Osteocyte (in vitro differentiated cells): ENCODE measurements around the gene SINHCAF. TPM values are rescaled to one million over a fixed set of nuclear protein-coding genes. Genes with fewer than 3 reads are reported as not detected.
A peak's percentile ranks its signal among the peaks of the same experiment; 100 is the strongest.

Experiments
- DNase-seq: peaks from one replicate; pipeline ENCODE4 v3.0.0; 2021; ENCODE audit warnings: mixed read lengths; ENCODE audit not compliant: unreplicated experiment; ENCODE audit errors: extremely low spot score
- H3K27ac Mint-ChIP-seq: one replicate; pipeline ENCODE4 v1.8.0; 2021; ENCODE audit warnings: mild to moderate bottlenecking, mixed read lengths; ENCODE audit not compliant: unreplicated experiment
- H3K27me3 Mint-ChIP-seq: one replicate; pipeline ENCODE4 v1.8.0; 2021; ENCODE audit warnings: mixed read lengths; ENCODE audit not compliant: unreplicated experiment
- H3K36me3 Mint-ChIP-seq: one replicate; pipeline ENCODE4 v1.8.0; 2021; ENCODE audit warnings: mixed read lengths; ENCODE audit not compliant: unreplicated experiment
- H3K4me1 Mint-ChIP-seq: one replicate; pipeline ENCODE4 v1.8.0; 2021; ENCODE audit warnings: mixed read lengths; ENCODE audit not compliant: unreplicated experiment
- H3K4me3 Mint-ChIP-seq: one replicate; pipeline ENCODE4 v1.8.0; 2021; ENCODE audit warnings: mild to moderate bottlenecking, moderate library complexity, mixed read lengths; ENCODE audit not compliant: unreplicated experiment
- H3K9me3 Mint-ChIP-seq: one replicate; pipeline ENCODE4 v1.8.0; 2021; ENCODE audit warnings: mixed read lengths; ENCODE audit not compliant: unreplicated experiment
- CTCF ChIP-seq: fragments of 200-600 bp; sonication (generic); IDR thresholded peaks from 2 replicates; pipeline ENCODE4 v1.5.0; 2021; ENCODE audit warnings: antibody characterized with exemption, mild to moderate bottlenecking, moderate library complexity
- total RNA-seq: library from RNA; stranded (reverse); gene quantifications from 2 replicates; pipeline ENCODE4 v1.2.1, GENCODE V29; 2021

SINHCAF gene
- total RNA-seq, 1 donor from 2014 or later, result 41.1 TPM

GRCh38 chr12:31317471-31318395 is 8.2 kb downstream of the SINHCAF start:
- H3K27ac Mint-ChIP-seq, result peak overlapping the region; percentile 81

DNA sequence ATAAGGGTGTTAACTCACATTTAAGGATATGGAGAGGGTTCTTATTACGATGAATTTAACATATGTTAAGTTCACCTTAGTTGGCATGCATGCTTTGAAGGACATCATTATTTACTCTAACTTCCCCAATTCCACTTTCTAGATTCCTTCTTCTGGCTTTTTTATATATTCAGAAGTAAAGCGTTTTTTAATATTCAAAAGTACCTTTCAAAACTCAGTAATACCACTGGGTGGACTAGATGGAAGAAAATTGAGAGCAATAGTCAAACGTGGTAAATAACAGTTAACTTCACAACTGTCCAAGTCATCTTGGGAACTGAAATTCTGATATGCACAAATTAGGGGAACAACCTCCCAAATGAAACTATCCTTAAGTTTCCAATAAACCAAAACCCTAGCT is 9.1 kb downstream of the SINHCAF start:
- peaks cover 9% of the 10 kb centered on the region for H3K9me3 Mint-ChIP-seq
- H3K36me3 Mint-ChIP-seq, result peaks cover 3% of the 10 kb centered on the region
- H3K27me3 Mint-ChIP-seq, result no peaks in the 10 kb centered on the region
- no peak for DNase-seq
- peak overlapping the region; percentile 81 for H3K27ac Mint-ChIP-seq
- TF ChIP-seq CTCF, result no peak
- H3K4me3 Mint-ChIP-seq, result peak overlapping the region; percentile 80
- H3K4me1 Mint-ChIP-seq, result peaks cover 34% of the 10 kb centered on the region

More at GRCh38 chr12:31317471-31318395, 8.2 kb downstream of the SINHCAF start:
- Mint-ChIP-seq H3K4me1 (peaks cover 43% of the 10 kb centered on the region), H3K36me3 (peaks cover under 1% of the 10 kb centered on the region), H3K27me3 (no peaks in the 10 kb centered on the region), H3K9me3 (peaks cover under 1% of the 10 kb centered on the region), H3K4me3 (peak overlapping the region; percentile 80)
- no peak for DNase-seq
- no peak for TF ChIP-seq CTCF

GRCh38 chr12:31315784-31316465 is 10.0 kb downstream of the SINHCAF start:
- H3K9me3 Mint-ChIP-seq, result peaks cover 9% of the 10 kb centered on the region
- peaks cover 25% of the 10 kb centered on the region for H3K4me1 Mint-ChIP-seq
- no peak for DNase-seq
- H3K27me3 Mint-ChIP-seq, result no peaks in the 10 kb centered on the region
- TF ChIP-seq CTCF, result no peak
- H3K27ac Mint-ChIP-seq, result no peak overlapping the region
- peaks cover 3% of the 10 kb centered on the region for H3K36me3 Mint-ChIP-seq
- no peak overlapping the region for H3K4me3 Mint-ChIP-seq

- no peak for DNase-seq
- H3K36me3 Mint-ChIP-seq, result peaks cover 6% of the 10 kb centered on the region
- H3K4me3 Mint-ChIP-seq, result no peak overlapping the region
- H3K4me1 Mint-ChIP-seq, result peaks cover 21% of the 10 kb centered on the region
- H3K27me3 Mint-ChIP-seq, result no peaks in the 10 kb centered on the region
- H3K27ac Mint-ChIP-seq, result no peak overlapping the region
- H3K9me3 Mint-ChIP-seq, result peaks cover 9% of the 10 kb centered on the region
- no peak for TF ChIP-seq CTCF
Observed at GRCh38 chr12:31315044-31315715, 10.8 kb downstream of the SINHCAF start.
